Choroid plexus epithelial cell (primary cell): ENCODE data around the gene HMGN4.

ENCODE experiments used
- DNase-seq: peaks from one replicate; pipeline ENCODE4 v3.0.0-alpha.2; 2010; ENCODE audit warnings: low read depth
- H3K4me3 ChIP-seq: 2 replicates; pipeline ENCODE4 v1.5.1; 2011; ENCODE audit warnings: low read depth, mild to moderate bottlenecking, control low read depth, low read length, moderate library complexity
- CTCF ChIP-seq: conservative IDR thresholded peaks from 2 replicates; pipeline ENCODE4 v1.5.1; 2011; ENCODE audit warnings: low read depth, mild to moderate bottlenecking, control low read depth, inconsistent platforms, low read length, moderate library complexity

HMGN4 gene

GRCh38 chr6:26556263-26557070 is 18.3 kb downstream of the HMGN4 start:
- no peak for TF ChIP-seq CTCF
- H3K4me3 ChIP-seq = peak overlapping the region; percentile 51
- peak; percentile 90 for DNase-seq

- no peak for DNase-seq
Measured at GRCh38 chr6:26561533-26562466, 23.6 kb downstream of the HMGN4 start.

GRCh38 chr6:26563488-26563887 is 25.3 kb downstream of the HMGN4 start:
- DNase-seq = no peak
- H3K4me3 ChIP-seq = no peak overlapping the region
- TF ChIP-seq CTCF = no peak

More at GRCh38 chr6:26561533-26562466, 23.6 kb downstream of the HMGN4 start:
- TF ChIP-seq CTCF = no peak
- H3K4me3 ChIP-seq = no peak overlapping the region

- DNase-seq = peak; percentile 96
Measured at GRCh38 chr6:26568601-26569432, 30.7 kb downstream of the HMGN4 start.

GRCh38 chr6:26569433-26569764 is 31.2 kb downstream of the HMGN4 start:
- no peak for DNase-seq
- peak overlapping the region; percentile 64 for H3K4me3 ChIP-seq
- no peak for TF ChIP-seq CTCF

More at GRCh38 chr6:26568601-26569432, 30.7 kb downstream of the HMGN4 start:
- peak overlapping the region; percentile 64 for H3K4me3 ChIP-seq
- peak; percentile 42 for TF ChIP-seq CTCF

GRCh38 chr6:26570027-26570809 is 32.1 kb downstream of the HMGN4 start:
- TF ChIP-seq CTCF = no peak
- no peak for DNase-seq
- no peak overlapping the region for H3K4me3 ChIP-seq
